Neural progenitor cell (in vitro differentiated cells): ENCODE results near the gene GOSR2. TPM values are rescaled to one million over a fixed set of nuclear protein-coding genes. Genes with fewer than 3 reads are reported as not detected.

Experiments used
- DNase-seq: peaks from one replicate; pipeline ENCODE4 v3.0.0-alpha.2; 2016; ENCODE audit warnings: low spot score
- H2AFZ ChIP-seq: fragments of 200-600 bp; sonication (generic); replicated peaks from 2 replicates; pipeline ENCODE4 v1.6.1; 2016; ENCODE audit warnings: antibody characterized with exemption
- H3F3A ChIP-seq: fragments of 200-600 bp; sonication (generic); 2 replicates; pipeline ENCODE4 v1.6.1; 2016; ENCODE audit warnings: antibody characterized with exemption, low read depth
- H3K27ac ChIP-seq: fragments of 200-600 bp; sonication (generic); 2 replicates; pipeline ENCODE4 v1.5.1; 2016; ENCODE audit warnings: mild to moderate bottlenecking
- H3K27me3 ChIP-seq: fragments of 200-600 bp; sonication (generic); 2 replicates; pipeline ENCODE4 v1.6.1; 2016; ENCODE audit warnings: mild to moderate bottlenecking, moderate library complexity
- H3K36me3 ChIP-seq: fragments of 200-600 bp; sonication (generic); 2 replicates; pipeline ENCODE4 v1.5.1; 2016
- H3K4me1 ChIP-seq: fragments of 200-600 bp; sonication (generic); 2 replicates; pipeline ENCODE4 v1.6.1; 2016; ENCODE audit warnings: mixed run types
- H3K4me2 ChIP-seq: fragments of 200-600 bp; sonication (generic); 2 replicates; pipeline ENCODE4 v1.6.1; 2016
- H3K4me3 ChIP-seq: fragments of 200-600 bp; sonication (generic); 2 replicates; pipeline ENCODE4 v1.5.1; 2016
- H3K79me2 ChIP-seq: fragments of 200-600 bp; sonication (generic); 2 replicates; pipeline ENCODE4 v1.6.1; 2016; ENCODE audit warnings: low read depth
- H3K9ac ChIP-seq: fragments of 200-600 bp; sonication (generic); 2 replicates; pipeline ENCODE4 v1.6.1; 2016
- H3K9me3 ChIP-seq: fragments of 200-600 bp; sonication (generic); 2 replicates; pipeline ENCODE4 v1.5.1; 2016; ENCODE audit warnings: low read depth
- H4K20me1 ChIP-seq: fragments of 200-600 bp; sonication (generic); 2 replicates; pipeline ENCODE4 v1.6.1; 2016; ENCODE audit warnings: low read depth
- H3K27ac Mint-ChIP-seq: 3 replicates; pipeline ENCODE4 v1.8.0; 2021; ENCODE audit warnings: mixed read lengths
- H3K27me3 Mint-ChIP-seq: 2 replicates; pipeline ENCODE4 v1.8.0; 2022; ENCODE audit warnings: low read depth, mild to moderate bottlenecking, inconsistent platforms, moderate library complexity, mixed read lengths; ENCODE audit not compliant: insufficient read depth
- H3K36me3 Mint-ChIP-seq: 3 replicates; pipeline ENCODE4 v1.8.0; 2021; ENCODE audit warnings: mixed read lengths
- H3K4me1 Mint-ChIP-seq: 3 replicates; pipeline ENCODE4 v1.8.0; 2021; ENCODE audit warnings: mixed read lengths
- H3K4me3 Mint-ChIP-seq: 3 replicates; pipeline ENCODE4 v1.8.0; 2021; ENCODE audit warnings: mild to moderate bottlenecking, moderate library complexity, mixed read lengths
- H3K9me3 Mint-ChIP-seq: 3 replicates; pipeline ENCODE4 v1.8.0; 2020; ENCODE audit warnings: mixed read lengths
- CTCF ChIP-seq: fragments of 200-600 bp; sonication (generic); IDR thresholded peaks from 2 replicates; pipeline ENCODE4 v1.5.1; 2017; ENCODE audit warnings: antibody characterized with exemption, mild to moderate bottlenecking
- EZH2 ChIP-seq: fragments of 200-600 bp; sonication (generic); IDR thresholded peaks from 2 replicates; pipeline ENCODE4 v1.6.1; 2017; ENCODE audit warnings: antibody characterized with exemption, mild to moderate bottlenecking, moderate library complexity
- EZH2phosphoT487 ChIP-seq: fragments of 200-600 bp; sonication (generic); IDR thresholded peaks from 2 replicates; pipeline ENCODE4 v1.6.1; 2017; ENCODE audit warnings: antibody characterized with exemption
- total RNA-seq: library from RNA; depleted of rRNA; stranded (reverse); fragments of >200 nt; gene quantifications from 2 replicates; pipeline ENCODE4 v1.2.3, GENCODE V29; 2015; ENCODE audit warnings: low replicate concordance

Gene GOSR2
- total RNA-seq, 1 donor from 2014 or later = 33.6 TPM

GRCh38 chr17:46922487-46922803, 515 bp upstream of the GOSR2 start:
- H3K9me3 Mint-ChIP-seq = no peaks in the 10 kb centered on the region
- peaks cover 13% of the 10 kb centered on the region for H3K4me1 Mint-ChIP-seq
- H3K4me3 Mint-ChIP-seq = peak overlapping the region; percentile 92
- Histone ChIP-seq H3F3A (peaks cover 12% of the 10 kb centered on the region), H4K20me1 (peaks cover 31% of the 10 kb centered on the region), H3K79me2 (peaks cover 53% of the 10 kb centered on the region), H3K4me3 (peak overlapping the region; percentile 83), H3K27me3 (no peaks in the 10 kb centered on the region), H3K4me2 (peak overlapping the region; percentile 80), H3K27ac (peak overlapping the region; percentile 99), H2AFZ (peak overlapping the region; percentile 98), H3K36me3 (no peaks in the 10 kb centered on the region), H3K9ac (peak overlapping the region; percentile 92), H3K9me3 (no peaks in the 10 kb centered on the region), H3K4me1 (peaks cover 9% of the 10 kb centered on the region)
- no peak for TF ChIP-seq EZH2phosphoT487
- no peak for TF ChIP-seq EZH2
- TF ChIP-seq CTCF = no peak
- H3K27me3 Mint-ChIP-seq = peaks cover 4% of the 10 kb centered on the region
- no peak for DNase-seq
- peak overlapping the region; percentile 100 for H3K27ac Mint-ChIP-seq
- H3K36me3 Mint-ChIP-seq = no peaks in the 10 kb centered on the region

GRCh38 chr17:46925185-46925868, 2.4 kb downstream of the GOSR2 start:
- Histone ChIP-seq H3K79me2 (peaks cover 70% of the 10 kb centered on the region), H3K27me3 (no peaks in the 10 kb centered on the region), H3K4me1 (peaks cover 9% of the 10 kb centered on the region), H3K9me3 (no peaks in the 10 kb centered on the region), H3F3A (peaks cover 15% of the 10 kb centered on the region), H3K36me3 (no peaks in the 10 kb centered on the region), H3K27ac (no peak overlapping the region), H4K20me1 (peaks cover 56% of the 10 kb centered on the region), H3K4me2 (no peak overlapping the region), H3K9ac (no peak overlapping the region), H3K4me3 (no peak overlapping the region), H2AFZ (no peak overlapping the region)
- no peaks in the 10 kb centered on the region for H3K9me3 Mint-ChIP-seq
- H3K4me3 Mint-ChIP-seq = peak overlapping the region; percentile 28
- peaks cover 16% of the 10 kb centered on the region for H3K4me1 Mint-ChIP-seq
- H3K27ac Mint-ChIP-seq = no peak overlapping the region
- H3K27me3 Mint-ChIP-seq = peaks cover 4% of the 10 kb centered on the region
- H3K36me3 Mint-ChIP-seq = no peaks in the 10 kb centered on the region
- TF ChIP-seq EZH2 (no peak), CTCF (no peak), EZH2phosphoT487 (no peak)
- DNase-seq = no peak

GRCh38 chr17:46928467-46929261, 5.7 kb downstream of the GOSR2 start:
- no peak overlapping the region for H3K27ac Mint-ChIP-seq
- Histone ChIP-seq H3K4me3 (no peak overlapping the region), H3K27me3 (no peaks in the 10 kb centered on the region), H3K36me3 (peaks cover 8% of the 10 kb centered on the region), H3F3A (peaks cover 11% of the 10 kb centered on the region), H3K27ac (no peak overlapping the region), H3K79me2 (peaks cover 55% of the 10 kb centered on the region), H3K4me1 (peaks cover 8% of the 10 kb centered on the region), H3K4me2 (no peak overlapping the region), H4K20me1 (peaks cover 57% of the 10 kb centered on the region), H3K9ac (no peak overlapping the region), H3K9me3 (no peaks in the 10 kb centered on the region), H2AFZ (no peak overlapping the region)
- TF ChIP-seq EZH2 = no peak
- TF ChIP-seq EZH2phosphoT487 = no peak
- TF ChIP-seq CTCF = no peak
- H3K4me1 Mint-ChIP-seq = peaks cover 15% of the 10 kb centered on the region
- no peaks in the 10 kb centered on the region for H3K9me3 Mint-ChIP-seq
- peaks cover 19% of the 10 kb centered on the region for H3K36me3 Mint-ChIP-seq
- H3K27me3 Mint-ChIP-seq = no peaks in the 10 kb centered on the region
- DNase-seq = no peak
- H3K4me3 Mint-ChIP-seq = no peak overlapping the region
